HepG2 (cell line): ENCODE measurements around the gene CNTD1. TPM values are rescaled to one million over a fixed set of nuclear protein-coding genes. Genes with fewer than 3 reads are reported as not detected.

ENCODE experiments used
- CAMTA2 ChIP-seq: sonication (generic); formaldehyde crosslinking; IDR thresholded peaks from 2 replicates; pipeline ENCODE4 v1.4.0; 2020; ENCODE audit warnings: mild to moderate bottlenecking, missing genetic modification reagents, borderline replicate concordance
- IKZF5 ChIP-seq: IDR thresholded peaks from 2 replicates; pipeline ENCODE4 v1.6.1; 2018; ENCODE audit warnings: missing genetic modification reagents, mild to moderate bottlenecking, missing compliant biosample characterization
- KAT7 ChIP-seq: IDR thresholded peaks from 2 replicates; pipeline ENCODE4 v1.6.1; 2018; ENCODE audit warnings: borderline replicate concordance, missing compliant biosample characterization
- KLF13 ChIP-seq: sonication (generic); formaldehyde crosslinking; IDR thresholded peaks from 2 replicates; pipeline ENCODE4 v1.4.0; 2020; ENCODE audit warnings: mild to moderate bottlenecking, missing genetic modification reagents
- MED1 ChIP-seq: sonication (generic); formaldehyde crosslinking; IDR thresholded peaks from 2 replicates; pipeline ENCODE4 v1.4.0; 2020; ENCODE audit warnings: missing genetic modification reagents
- NPAS2 ChIP-seq: sonication (generic); formaldehyde crosslinking; IDR thresholded peaks from 2 replicates; pipeline ENCODE4 v1.8.0; 2022; ENCODE audit warnings: mild to moderate bottlenecking, missing genetic modification reagents, borderline replicate concordance
- SETDB1 ChIP-seq: sonication (generic); formaldehyde crosslinking; IDR thresholded peaks from 2 replicates; pipeline ENCODE4 v1.5.1; 2020; ENCODE audit warnings: missing genetic modification reagents, mild to moderate bottlenecking, borderline replicate concordance
- SSRP1 ChIP-seq: IDR thresholded peaks from 2 replicates; pipeline ENCODE4 v1.6.1; 2016; ENCODE audit warnings: control low read depth
- ZBTB33 ChIP-seq: sonication (generic); formaldehyde crosslinking; IDR thresholded peaks from 2 replicates; pipeline ENCODE4 v1.4.0; 2020; ENCODE audit warnings: missing genetic modification reagents
- ZMYM4 ChIP-seq: sonication (generic); formaldehyde crosslinking; IDR thresholded peaks from 2 replicates; pipeline ENCODE4 v1.8.1; 2023; ENCODE audit warnings: mild to moderate bottlenecking, missing genetic modification reagents
- ZNF619 ChIP-seq: sonication (generic); formaldehyde crosslinking; IDR thresholded peaks from 2 replicates; pipeline ENCODE4 v1.4.0; 2020; ENCODE audit warnings: mild to moderate bottlenecking, missing genetic modification reagents
- polyA plus RNA-seq, 8 experiments: library from polyadenylated mRNA; depleted of rRNA in 3 of 8; stranded (reverse) in 7 of 8; unstranded in 1 of 8; fragments of >200 nt; fragmentation: Illumina TruSeq in 4 of 8; extraction: Trizol in 4 of 8; gene quantifications; 2 replicates each; pipeline versions ENCODE4 v1.2.1 to v1.2.3, GENCODE V29; 2011 to 2016; ENCODE audit warnings: low read depth in 4 of 8, missing spikeins in 1 of 8, mixed read lengths in 1 of 8; ENCODE audit not compliant: insufficient read depth in 1 of 8
- total RNA-seq, 5 experiments: library from RNA; depleted of rRNA; stranded (reverse); fragments of >200 nt; fragmentation: Illumina TruSeq; extraction: Trizol; gene quantifications; 2 replicates each; pipeline ENCODE4 v1.2.3, GENCODE V29; 2016; ENCODE audit warnings: low read depth in 1 of 5
- TF ChIP-seq, protein P1 (sequence below): sonication (generic); formaldehyde crosslinking; IDR thresholded peaks from 2 replicates; pipeline ENCODE4 v1.5.0; 2020; ENCODE audit warnings: mild to moderate bottlenecking, missing genetic modification reagents, borderline replicate concordance
- TF ChIP-seq, protein P2 (sequence below): sonication (generic); formaldehyde crosslinking; IDR thresholded peaks from 2 replicates; pipeline ENCODE4 v1.4.0; 2020; ENCODE audit warnings: mild to moderate bottlenecking, missing genetic modification reagents
- TF ChIP-seq, protein P3 (sequence below): sonication (generic); formaldehyde crosslinking; IDR thresholded peaks from 2 replicates; pipeline ENCODE4 v1.8.0; 2022; ENCODE audit warnings: mild to moderate bottlenecking, missing genetic modification reagents; ENCODE audit not compliant: insufficient replicate concordance

The CNTD1 gene
- total and polyA plus RNA-seq, 2 of the 13 experiments (the other 11 are each of a cell fraction or from before 2014, with no cell fraction given), result 0.11 to 0.15 TPM

DNA sequence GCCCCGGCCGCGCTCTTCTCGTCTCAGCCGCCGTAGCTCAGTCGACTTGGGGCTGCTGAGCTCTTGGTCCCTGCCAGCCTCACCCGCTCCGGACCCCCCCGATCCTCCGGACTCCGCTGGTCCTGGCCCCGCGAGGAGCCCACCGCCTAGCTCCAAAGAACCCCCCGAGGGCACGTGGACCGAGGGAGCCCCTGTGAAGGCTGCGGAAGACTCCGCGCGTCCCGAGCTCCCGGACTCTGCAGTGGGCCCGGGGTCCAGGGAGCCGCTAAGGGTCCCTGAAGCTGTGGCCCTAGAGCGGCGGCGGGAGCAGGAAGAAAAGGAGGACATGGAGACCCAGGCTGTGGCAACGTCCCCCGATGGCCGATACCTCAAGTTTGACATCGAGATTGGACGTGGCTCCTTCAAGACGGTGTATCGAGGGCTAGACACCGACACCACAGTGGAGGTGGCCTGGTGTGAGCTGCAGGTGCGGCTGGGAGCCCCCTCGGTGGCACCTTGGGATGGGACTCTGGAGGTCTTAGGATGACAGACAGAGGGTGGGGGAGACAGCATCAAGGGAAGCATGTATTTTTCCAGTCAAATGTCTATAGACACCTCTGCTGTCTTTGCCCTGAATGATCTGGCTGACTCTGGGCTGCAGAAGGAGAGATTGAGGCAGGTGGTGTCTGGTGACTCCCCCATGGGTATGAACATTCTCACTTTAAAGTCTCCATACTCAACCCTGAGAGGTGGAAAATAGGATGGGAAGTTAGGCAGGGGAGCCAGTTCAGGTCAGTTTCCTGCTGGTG, 17.6 kb upstream of the CNTD1 start (continued):
- TF ChIP-seq ZBTB33 (peak; percentile 2; the same call in 1 of the 2 replicates), SSRP1 (CRISPR knock-in tag) (peak; percentile 55; the same call in 1 of the 2 replicates), MED1 (CRISPR knock-in tag) (no peak), ZMYM4 (CRISPR knock-in tag) (0 out of 2 replicates have a peak, but pooled peaks have one; percentile 5), IKZF5 (CRISPR knock-in tag) (peak; percentile 2; the same call in 1 of the 2 replicates), SETDB1 (no peak), KLF13 (CRISPR knock-in tag) (peak; percentile 34; the same call in 1 of the 2 replicates), KAT7 (CRISPR knock-in tag) (peak; percentile 61; the same call in 1 of the 2 replicates), ZNF619 (CRISPR knock-in tag) (0 out of 2 replicates have a peak, but pooled peaks have one; percentile 17), CAMTA2 (peak; percentile 89; the same call in 1 of the 2 replicates), NPAS2 (CRISPR knock-in tag) (no peak)
- TF ChIP-seq, protein P1, sequence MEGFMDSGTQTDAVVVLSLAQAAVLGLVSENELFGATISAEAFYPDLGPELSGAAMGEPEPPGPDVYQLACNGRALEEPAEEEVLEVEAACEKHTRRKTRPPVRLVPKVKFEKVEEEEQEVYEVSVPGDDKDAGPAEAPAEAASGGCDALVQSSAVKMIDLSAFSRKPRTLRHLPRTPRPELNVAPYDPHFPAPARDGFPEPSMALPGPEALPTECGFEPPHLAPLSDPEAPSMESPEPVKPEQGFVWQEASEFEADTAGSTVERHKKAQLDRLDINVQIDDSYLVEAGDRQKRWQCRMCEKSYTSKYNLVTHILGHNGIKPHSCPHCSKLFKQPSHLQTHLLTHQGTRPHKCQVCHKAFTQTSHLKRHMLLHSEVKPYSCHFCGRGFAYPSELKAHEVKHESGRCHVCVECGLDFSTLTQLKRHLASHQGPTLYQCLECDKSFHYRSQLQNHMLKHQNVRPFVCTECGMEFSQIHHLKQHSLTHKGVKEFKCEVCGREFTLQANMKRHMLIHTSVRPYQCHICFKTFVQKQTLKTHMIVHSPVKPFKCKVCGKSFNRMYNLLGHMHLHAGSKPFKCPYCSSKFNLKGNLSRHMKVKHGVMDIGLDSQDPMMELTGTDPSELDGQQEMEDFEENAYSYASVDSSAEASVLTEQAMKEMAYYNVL (CRISPR knock-in tag), result 0 out of 2 replicates have a peak, but pooled peaks have one; percentile 16
- TF ChIP-seq, protein P2, sequence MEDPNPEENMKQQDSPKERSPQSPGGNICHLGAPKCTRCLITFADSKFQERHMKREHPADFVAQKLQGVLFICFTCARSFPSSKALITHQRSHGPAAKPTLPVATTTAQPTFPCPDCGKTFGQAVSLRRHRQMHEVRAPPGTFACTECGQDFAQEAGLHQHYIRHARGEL, result 0 out of 2 replicates have a peak, but pooled peaks have one; percentile 52
- TF ChIP-seq, protein P3, sequence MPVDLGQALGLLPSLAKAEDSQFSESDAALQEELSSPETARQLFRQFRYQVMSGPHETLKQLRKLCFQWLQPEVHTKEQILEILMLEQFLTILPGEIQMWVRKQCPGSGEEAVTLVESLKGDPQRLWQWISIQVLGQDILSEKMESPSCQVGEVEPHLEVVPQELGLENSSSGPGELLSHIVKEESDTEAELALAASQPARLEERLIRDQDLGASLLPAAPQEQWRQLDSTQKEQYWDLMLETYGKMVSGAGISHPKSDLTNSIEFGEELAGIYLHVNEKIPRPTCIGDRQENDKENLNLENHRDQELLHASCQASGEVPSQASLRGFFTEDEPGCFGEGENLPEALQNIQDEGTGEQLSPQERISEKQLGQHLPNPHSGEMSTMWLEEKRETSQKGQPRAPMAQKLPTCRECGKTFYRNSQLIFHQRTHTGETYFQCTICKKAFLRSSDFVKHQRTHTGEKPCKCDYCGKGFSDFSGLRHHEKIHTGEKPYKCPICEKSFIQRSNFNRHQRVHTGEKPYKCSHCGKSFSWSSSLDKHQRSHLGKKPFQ (CRISPR knock-in tag), result no peak
